Right atrium auricular region (tissue), 2 donors: ENCODE measurements around the gene UBQLN3. TPM values are rescaled to one million over a fixed set of nuclear protein-coding genes. Genes with fewer than 3 reads are reported as not detected.

ENCODE experiments used
- DNase-seq: peaks from one replicate; pipeline ENCODE4 v3.0.0-alpha.2; 2019; ENCODE audit warnings: low spot score
- H3K27ac ChIP-seq, 2 donors: fragments of 200-600 bp; sonication (generic); 1 replicate in 1 of 2; 2 replicates in 1 of 2; pipeline ENCODE4 v1.5.1; 2016 to 2019
- H3K27me3 ChIP-seq, 2 donors: fragments of 200-600 bp; sonication (generic); one replicate each; pipeline versions ENCODE4 v1.5.1 to v1.6.0; 2017 to 2019
- H3K36me3 ChIP-seq: fragments of 200-600 bp; sonication (generic); one replicate; pipeline ENCODE4 v1.5.1; 2016
- H3K4me1 ChIP-seq, 2 donors: fragments of 200-600 bp; sonication (generic); one replicate each; pipeline versions ENCODE4 v1.5.1 to v1.6.0; 2017 to 2019
- H3K4me3 ChIP-seq, 2 donors: fragments of 200-600 bp; sonication (generic); 1 replicate in 1 of 2; 2 replicates in 1 of 2; pipeline ENCODE4 v1.5.1; 2017 to 2019; ENCODE audit warnings: mild to moderate bottlenecking in 1 of 2, moderate library complexity in 1 of 2
- H3K9me3 ChIP-seq, 2 donors: fragments of 200-600 bp; sonication (generic); one replicate each; pipeline ENCODE4 v1.5.1; 2019
- total RNA-seq, 2 donors: library from RNA; depleted of rRNA; stranded (reverse); fragments of >200 nt; gene quantifications; one replicate each; pipeline ENCODE4 v1.1.0, GENCODE V29; 2016
- TF ChIP-seq, protein P1 (sequence below), 2 donors: fragments of 200-600 bp; sonication (generic); IDR thresholded peaks; one replicate each; pipeline ENCODE4 v1.5.1; 2019; ENCODE audit warnings: antibody characterized with exemption in 2 of 2

The UBQLN3 gene
- total RNA-seq = not detected

DNA sequence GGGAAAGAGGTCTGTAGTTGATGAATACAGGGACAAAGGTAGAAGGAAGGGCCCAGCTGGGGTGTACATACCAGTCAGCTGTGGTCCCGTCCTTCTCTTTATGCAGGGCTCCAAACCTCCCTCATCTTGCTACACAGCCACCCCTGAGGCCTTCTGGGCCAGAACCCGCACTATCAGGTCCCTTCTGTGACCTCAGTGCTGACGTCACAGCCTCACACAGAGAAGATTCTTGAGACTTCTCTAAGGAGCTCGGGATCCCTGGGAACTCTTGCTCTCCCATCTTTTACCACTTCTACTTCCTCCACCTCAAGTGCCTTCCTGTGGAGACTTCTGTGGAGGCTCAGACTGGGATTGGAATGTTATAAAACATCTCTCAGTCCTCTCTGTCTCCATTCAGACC is at the start of gene UBQLN3:
TSS of gene UBQLN3 (minus strand) at position 155 of the 400 bp plus-strand sequence. CDS start 399 bp downstream, outside the sequence.
- H3K36me3 ChIP-seq = no peaks in the 10 kb centered on the region
- no peak within 1 kb of the TSS for H3K27ac ChIP-seq
- no peaks in the 10 kb centered on the region for H3K27me3 ChIP-seq
- no peaks in the 10 kb centered on the region for H3K4me1 ChIP-seq
- H3K9me3 ChIP-seq = no peaks in the 10 kb centered on the region
- TF ChIP-seq, protein P1, sequence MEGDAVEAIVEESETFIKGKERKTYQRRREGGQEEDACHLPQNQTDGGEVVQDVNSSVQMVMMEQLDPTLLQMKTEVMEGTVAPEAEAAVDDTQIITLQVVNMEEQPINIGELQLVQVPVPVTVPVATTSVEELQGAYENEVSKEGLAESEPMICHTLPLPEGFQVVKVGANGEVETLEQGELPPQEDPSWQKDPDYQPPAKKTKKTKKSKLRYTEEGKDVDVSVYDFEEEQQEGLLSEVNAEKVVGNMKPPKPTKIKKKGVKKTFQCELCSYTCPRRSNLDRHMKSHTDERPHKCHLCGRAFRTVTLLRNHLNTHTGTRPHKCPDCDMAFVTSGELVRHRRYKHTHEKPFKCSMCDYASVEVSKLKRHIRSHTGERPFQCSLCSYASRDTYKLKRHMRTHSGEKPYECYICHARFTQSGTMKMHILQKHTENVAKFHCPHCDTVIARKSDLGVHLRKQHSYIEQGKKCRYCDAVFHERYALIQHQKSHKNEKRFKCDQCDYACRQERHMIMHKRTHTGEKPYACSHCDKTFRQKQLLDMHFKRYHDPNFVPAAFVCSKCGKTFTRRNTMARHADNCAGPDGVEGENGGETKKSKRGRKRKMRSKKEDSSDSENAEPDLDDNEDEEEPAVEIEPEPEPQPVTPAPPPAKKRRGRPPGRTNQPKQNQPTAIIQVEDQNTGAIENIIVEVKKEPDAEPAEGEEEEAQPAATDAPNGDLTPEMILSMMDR (IDR thresholded peaks at IDR 0.05) = no peak
- DNase-seq = no peak
- H3K4me3 ChIP-seq = no peak within 1 kb of the TSS

DNA sequence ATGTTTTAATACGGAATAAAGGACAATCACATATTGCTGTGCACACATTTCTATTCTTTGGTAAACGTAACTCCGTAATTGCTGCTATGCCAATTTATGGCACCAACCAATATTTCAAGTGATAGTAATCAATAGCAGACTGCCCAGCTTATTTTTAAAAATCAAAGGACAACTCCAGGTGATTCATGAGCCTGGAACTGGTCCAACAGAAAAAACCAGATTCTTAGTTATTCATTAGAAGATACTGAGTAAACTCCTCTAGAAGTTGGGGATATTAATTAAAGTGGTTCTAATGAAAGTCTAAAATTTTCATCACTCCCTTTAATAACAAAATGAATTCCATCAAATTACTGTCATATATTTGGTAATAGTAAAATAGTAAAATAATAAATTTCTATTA is 48.0 kb upstream of the UBQLN3 start:
- no peak overlapping the region for H3K27ac ChIP-seq
- TF ChIP-seq, protein P1 (IDR thresholded peaks at IDR 0.05) = no peak

DNA sequence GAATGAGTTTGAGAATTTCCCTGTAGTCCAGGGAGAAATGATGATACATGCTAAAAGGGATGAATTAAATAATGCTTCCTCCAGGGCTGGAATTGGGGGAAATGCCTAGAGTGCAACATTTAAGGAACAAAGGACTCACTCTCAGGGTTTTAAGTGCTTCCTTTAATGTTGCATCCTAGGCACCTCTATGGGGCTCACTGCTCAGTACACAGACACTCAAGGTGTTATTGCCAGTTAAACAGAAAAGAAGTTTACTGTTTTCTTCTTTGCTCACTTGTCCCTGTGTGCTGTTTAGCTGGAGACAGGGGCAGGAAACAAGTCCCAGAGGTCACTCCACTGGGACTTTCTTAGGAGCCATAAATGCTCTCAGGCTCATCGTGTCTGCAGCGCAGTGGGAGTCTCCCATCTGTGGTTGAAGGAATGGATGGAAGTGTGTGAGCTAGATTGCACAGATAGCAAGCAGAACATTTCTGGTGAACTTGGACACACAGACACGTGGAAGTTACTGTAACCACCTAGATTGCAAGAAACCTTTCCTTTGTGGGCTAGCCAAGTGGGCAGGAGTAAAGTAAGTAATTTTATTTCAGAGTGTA is 46.9 kb upstream of the UBQLN3 start:
- no peaks in the 10 kb centered on the region for H3K4me1 ChIP-seq

More for the DNA sequence above, 48.0 kb upstream of the UBQLN3 start:
- Histone ChIP-seq H3K27me3 (no peaks in the 10 kb centered on the region), H3K36me3 (no peaks in the 10 kb centered on the region), H3K4me1 (no peaks in the 10 kb centered on the region), H3K9me3 (no peaks in the 10 kb centered on the region), H3K4me3 (no peak overlapping the region)
- DNase-seq = no peak

DNA sequence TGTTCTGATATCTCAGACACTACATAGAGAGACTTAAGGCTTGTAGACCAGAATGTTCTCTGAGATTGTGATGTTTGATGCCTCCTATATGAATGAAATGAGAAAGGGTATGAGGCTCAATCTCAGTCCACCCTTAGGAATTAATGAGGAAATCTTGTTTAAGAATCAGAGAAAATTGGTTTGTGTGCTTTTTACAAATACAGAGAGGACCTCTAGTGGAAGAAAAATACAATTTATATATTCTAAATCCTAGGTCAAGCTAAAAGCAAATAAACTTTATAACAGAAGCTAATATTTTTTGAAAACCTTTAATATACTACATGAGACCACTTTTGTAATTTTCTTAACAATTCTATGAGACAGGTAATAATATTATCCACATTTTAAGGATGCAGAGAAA is 43.6 kb upstream of the UBQLN3 start:
- no peaks in the 10 kb centered on the region for H3K36me3 ChIP-seq
- H3K9me3 ChIP-seq = no peaks in the 10 kb centered on the region
- no peaks in the 10 kb centered on the region for H3K27me3 ChIP-seq
- H3K4me3 ChIP-seq = no peak overlapping the region
- TF ChIP-seq, protein P1 (IDR thresholded peaks at IDR 0.05) = peak in 1 of 2 donors; percentile 43
- no peaks in the 10 kb centered on the region for H3K4me1 ChIP-seq
- no peak for DNase-seq
- no peak overlapping the region for H3K27ac ChIP-seq

More for the DNA sequence above, 46.9 kb upstream of the UBQLN3 start:
- Histone ChIP-seq H3K4me3 (no peak overlapping the region), H3K27ac (no peak overlapping the region), H3K36me3 (no peaks in the 10 kb centered on the region), H3K9me3 (no peaks in the 10 kb centered on the region), H3K27me3 (no peaks in the 10 kb centered on the region)
- DNase-seq = no peak
- TF ChIP-seq, protein P1 (IDR thresholded peaks at IDR 0.05) = no peak

DNA sequence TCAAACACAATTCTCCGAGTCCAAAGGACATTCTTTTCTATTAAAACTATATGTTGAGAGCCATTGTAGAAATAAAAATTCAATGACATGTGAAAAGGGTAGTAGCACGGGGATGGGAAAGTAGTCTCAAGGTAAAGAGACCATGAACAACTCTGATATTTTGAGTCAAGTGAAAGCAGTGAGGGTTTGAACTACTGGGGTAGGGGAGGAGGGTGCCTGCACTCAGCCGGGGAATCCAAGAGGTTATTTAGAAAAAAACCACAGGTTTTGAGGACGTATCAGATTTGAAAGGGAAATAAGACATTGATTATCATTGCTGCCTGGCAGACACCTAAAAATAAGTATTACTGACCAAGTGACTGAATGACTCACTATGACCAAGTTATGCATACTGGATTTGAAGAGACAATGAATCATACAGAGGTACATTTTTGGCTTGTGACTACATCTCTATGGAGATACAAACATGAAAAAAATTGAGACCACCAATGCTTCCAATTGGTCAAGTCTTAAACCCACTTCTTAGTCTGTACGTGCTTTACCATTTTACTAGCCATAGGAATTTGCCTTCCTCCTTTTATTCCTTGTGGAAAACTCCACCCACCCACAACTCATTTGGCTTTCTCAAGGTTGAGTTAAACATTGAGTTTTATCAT is 40.8 kb upstream of the UBQLN3 start:
- DNase-seq = no peak

More for the DNA sequence above, 40.8 kb upstream of the UBQLN3 start:
- H3K4me1 ChIP-seq = no peaks in the 10 kb centered on the region
- no peak overlapping the region for H3K4me3 ChIP-seq
- no peaks in the 10 kb centered on the region for H3K9me3 ChIP-seq
- H3K27me3 ChIP-seq = no peaks in the 10 kb centered on the region
- TF ChIP-seq, protein P1 (IDR thresholded peaks at IDR 0.05) = no peak
- H3K36me3 ChIP-seq = no peaks in the 10 kb centered on the region
- no peak overlapping the region for H3K27ac ChIP-seq
